ENCODE measurements around the gene SH2D6. TPM values are rescaled to one million over a fixed set of nuclear protein-coding genes. Genes with fewer than 3 reads are reported as not detected.

SH2D6 gene
- total and polyA plus RNA-seq, 2 donors (not counting 1 experiment from before 2014, with no cell fraction given) = 0.27 to 1.6 TPM

GRCh38 chr2:85376291-85377065, 42.0 kb upstream of the SH2D6 start:
- ChIA-PET POLR2A (no interaction called here), CTCF (no interaction called here)
- no peaks in the 10 kb centered on the region for H3K4me1 Mint-ChIP-seq
- Histone ChIP-seq H3K27ac (ENCODE audit: low read length in 2 of 2) (no peak overlapping the region), H3K4me1 (ENCODE audit: control insufficient read depth in 2 of 2, insufficient read depth in 2 of 2, low read length in 2 of 2) (no peaks in the 10 kb centered on the region), H3K36me3 (replicated peaks in 1 of 2; ENCODE audit: control extremely low read depth in 1 of 2, control insufficient read depth in 1 of 2, extremely low read depth in 1 of 2, insufficient read depth in 2 of 2, low read length in 1 of 2) (peaks cover 4 to 34% of the 10 kb centered on the region in 2 experiments), H3K9me3 (ENCODE audit: control extremely low read depth in 1 of 3, control insufficient read depth in 2 of 3, insufficient read depth in 1 of 3, low read length in 2 of 3) (peaks cover 0 to 8% (median 4%) of the 10 kb centered on the region in 3 donors), H2AFZ (ENCODE audit: insufficient read depth, low read depth, low read length, poor library complexity, severe bottlenecking) (no peak overlapping the region), H3K27me3 (replicated peaks in 1 of 4; ENCODE audit: control extremely low read depth in 1 of 4, control insufficient read depth in 3 of 4, insufficient read depth in 4 of 4, low read length in 3 of 4) (no peaks in the 10 kb centered on the region), H3K4me3 (ENCODE audit: control extremely low read depth in 1 of 5, extremely low read depth in 1 of 5, insufficient read depth in 1 of 5, low read depth in 2 of 5, low read length in 4 of 5) (no peak overlapping the region), H3K79me2 (ENCODE audit: control insufficient read depth, insufficient read depth, low read length) (no peaks in the 10 kb centered on the region), H3K9ac (ENCODE audit: low read length) (no peak overlapping the region), H4K20me1 (ENCODE audit: control insufficient read depth, insufficient read depth, low read length, poor library complexity, severe bottlenecking) (no peaks in the 10 kb centered on the region), H3K4me2 (replicated peaks; ENCODE audit: low read depth, low read length, poor library complexity, severe bottlenecking) (no peak overlapping the region)
- WGBS (ENCODE audit: insufficient coverage) = 96% methylated on average over 4 of the region's 5 CpGs
- ATAC-seq (ENCODE audit: low read depth) (no peak), DNase-seq (no peak)
- intact Hi-C loops (cut with micrococcal nuclease) = no loop called here
- TF ChIP-seq, protein P1, sequence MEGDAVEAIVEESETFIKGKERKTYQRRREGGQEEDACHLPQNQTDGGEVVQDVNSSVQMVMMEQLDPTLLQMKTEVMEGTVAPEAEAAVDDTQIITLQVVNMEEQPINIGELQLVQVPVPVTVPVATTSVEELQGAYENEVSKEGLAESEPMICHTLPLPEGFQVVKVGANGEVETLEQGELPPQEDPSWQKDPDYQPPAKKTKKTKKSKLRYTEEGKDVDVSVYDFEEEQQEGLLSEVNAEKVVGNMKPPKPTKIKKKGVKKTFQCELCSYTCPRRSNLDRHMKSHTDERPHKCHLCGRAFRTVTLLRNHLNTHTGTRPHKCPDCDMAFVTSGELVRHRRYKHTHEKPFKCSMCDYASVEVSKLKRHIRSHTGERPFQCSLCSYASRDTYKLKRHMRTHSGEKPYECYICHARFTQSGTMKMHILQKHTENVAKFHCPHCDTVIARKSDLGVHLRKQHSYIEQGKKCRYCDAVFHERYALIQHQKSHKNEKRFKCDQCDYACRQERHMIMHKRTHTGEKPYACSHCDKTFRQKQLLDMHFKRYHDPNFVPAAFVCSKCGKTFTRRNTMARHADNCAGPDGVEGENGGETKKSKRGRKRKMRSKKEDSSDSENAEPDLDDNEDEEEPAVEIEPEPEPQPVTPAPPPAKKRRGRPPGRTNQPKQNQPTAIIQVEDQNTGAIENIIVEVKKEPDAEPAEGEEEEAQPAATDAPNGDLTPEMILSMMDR (IDR thresholded peaks at IDR 0.05) = no peak
- no peak for TF ChIP-seq EZH2 (IDR thresholded peaks at IDR 0.05; ENCODE audit: borderline replicate concordance, insufficient read depth, low read depth, low read length, poor library complexity, severe bottlenecking)
- no peak overlapping the region for H3K4me3 Mint-ChIP-seq
- H3K9me3 Mint-ChIP-seq (ENCODE audit: insufficient read depth) = no peaks in the 10 kb centered on the region
- no peak overlapping the region for H3K27ac Mint-ChIP-seq
- H3K27me3 Mint-ChIP-seq = no peaks in the 10 kb centered on the region

GRCh38 chr2:85377083-85377482, 41.4 kb upstream of the SH2D6 start:
- DNase-seq (no peak), ATAC-seq (ENCODE audit: low read depth) (no peak)
- Histone ChIP-seq H3K4me2 (replicated peaks; ENCODE audit: low read depth, low read length, poor library complexity, severe bottlenecking) (no peak overlapping the region), H3K4me3 (ENCODE audit: control extremely low read depth in 1 of 5, extremely low read depth in 1 of 5, insufficient read depth in 1 of 5, low read depth in 2 of 5, low read length in 4 of 5) (no peak overlapping the region), H3K27ac (ENCODE audit: low read length in 2 of 2) (no peak overlapping the region), H3K27me3 (replicated peaks in 1 of 4; ENCODE audit: control extremely low read depth in 1 of 4, control insufficient read depth in 3 of 4, insufficient read depth in 4 of 4, low read length in 3 of 4) (no peaks in the 10 kb centered on the region), H3K9me3 (ENCODE audit: control extremely low read depth in 1 of 3, control insufficient read depth in 2 of 3, insufficient read depth in 1 of 3, low read length in 2 of 3) (peaks cover 0 to 8% (median 4%) of the 10 kb centered on the region in 3 donors), H3K36me3 (replicated peaks in 1 of 2; ENCODE audit: control extremely low read depth in 1 of 2, control insufficient read depth in 1 of 2, extremely low read depth in 1 of 2, insufficient read depth in 2 of 2, low read length in 1 of 2) (peaks cover 4 to 34% of the 10 kb centered on the region in 2 experiments), H4K20me1 (ENCODE audit: control insufficient read depth, insufficient read depth, low read length, poor library complexity, severe bottlenecking) (no peaks in the 10 kb centered on the region), H2AFZ (ENCODE audit: insufficient read depth, low read depth, low read length, poor library complexity, severe bottlenecking) (no peak overlapping the region), H3K4me1 (ENCODE audit: control insufficient read depth in 2 of 2, insufficient read depth in 2 of 2, low read length in 2 of 2) (no peaks in the 10 kb centered on the region), H3K79me2 (ENCODE audit: control insufficient read depth, insufficient read depth, low read length) (no peaks in the 10 kb centered on the region), H3K9ac (ENCODE audit: low read length) (no peak overlapping the region)
- intact Hi-C loops (cut with micrococcal nuclease) = no loop called here
- WGBS (ENCODE audit: insufficient coverage) = 98% methylated on average over 11 of the region's 11 CpGs
- Mint-ChIP-seq H3K27me3 (no peaks in the 10 kb centered on the region), H3K4me1 (no peaks in the 10 kb centered on the region), H3K4me3 (no peak overlapping the region), H3K27ac (no peak overlapping the region), H3K9me3 (ENCODE audit: insufficient read depth) (no peaks in the 10 kb centered on the region)
- CTCF ChIA-PET = interaction anchor here (1.0 kb wide), 1 partner anchor 12 kb away, joined by 3 read pairs; no protein-coding TSS in a partner anchor
- POLR2A ChIA-PET = no interaction called here
- TF ChIP-seq EZH2 (IDR thresholded peaks at IDR 0.05; ENCODE audit: borderline replicate concordance, insufficient read depth, low read depth, low read length, poor library complexity, severe bottlenecking) = no peak
- TF ChIP-seq, protein P1 (IDR thresholded peaks at IDR 0.05) = no peak

Data from B cell (primary cell).